K562 (cell line): ENCODE results near the gene NRROS. TPM values are rescaled to one million over a fixed set of nuclear protein-coding genes. Genes with fewer than 3 reads are reported as not detected.

ENCODE experiments used
- CBFA2T2 ChIP-seq: fragments of 450-650 bp; conservative IDR thresholded peaks from 2 replicates; pipeline ENCODE4 v1.6.1; 2017; ENCODE audit warnings: mild to moderate bottlenecking
- CEBPB ChIP-seq: fragments of 450-650 bp; IDR thresholded peaks from 2 replicates; pipeline ENCODE4 v1.6.1; 2016; ENCODE audit warnings: missing genetic modification characterization, missing compliant biosample characterization
- CTBP1 ChIP-seq: fragments of 450-650 bp; IDR thresholded peaks from 2 replicates; pipeline ENCODE4 v1.6.1; 2016; ENCODE audit warnings: borderline replicate concordance
- EGR1 ChIP-seq: fragments of 450-650 bp; conservative IDR thresholded peaks from 2 replicates; pipeline ENCODE4 v1.6.1; 2017; ENCODE audit warnings: mild to moderate bottlenecking
- HSF4 ChIP-seq: fragments of 250-450 bp; sonication (Bioruptor Pico); IDR thresholded peaks from 2 replicates; pipeline ENCODE4 v2.1.2; 2022; ENCODE audit warnings: mild to moderate bottlenecking, moderate library complexity, borderline replicate concordance
- JUN ChIP-seq, 2 experiments: sonication (generic) in 1 of 2; formaldehyde crosslinking in 1 of 2; IDR thresholded peaks; 2 replicates each; pipeline versions ENCODE4 v1.6.1 to v1.8.0; 2012 to 2022; ENCODE audit warnings: borderline replicate concordance in 2 of 2, mild to moderate bottlenecking in 2 of 2, improper control_type of control experiment in 1 of 2, low read depth in 1 of 2, low read length in 1 of 2, missing genetic modification reagents in 1 of 2
- JUND ChIP-seq, 2 experiments: IDR thresholded peaks; 2 replicates in 1 of 2; 3 replicates in 1 of 2; pipeline ENCODE4 v1.6.1; 2011; ENCODE audit warnings: borderline replicate concordance in 2 of 2, low read depth in 2 of 2, low read length in 2 of 2, improper control_type of control experiment in 1 of 2, missing biosample characterization in 1 of 2, missing genetic modification characterization in 1 of 2, missing genetic modification reagents in 1 of 2
- MAZ ChIP-seq, 2 experiments: fragments of 450-650 bp in 1 of 2; sonication (generic) in 1 of 2; formaldehyde crosslinking; IDR thresholded peaks in 1 of 2; conservative IDR thresholded peaks in 1 of 2; 2 replicates each; pipeline versions ENCODE4 v1.4.0 to v1.5.0; 2020; ENCODE audit warnings: mild to moderate bottlenecking in 1 of 2, missing genetic modification reagents in 1 of 2
- MITF ChIP-seq: IDR thresholded peaks from 2 replicates; pipeline ENCODE4 v1.6.1; 2014; ENCODE audit warnings: antibody characterized with exemption
- MNT ChIP-seq, 2 experiments: fragments of 450-650 bp; conservative IDR thresholded peaks; 2 replicates each; pipeline ENCODE4 v1.6.1; 2017; ENCODE audit warnings: mild to moderate bottlenecking in 2 of 2, moderate library complexity in 2 of 2
- NFIC ChIP-seq: fragments of 450-650 bp; IDR thresholded peaks from 2 replicates; pipeline ENCODE4 v1.6.1; 2017; ENCODE audit warnings: mild to moderate bottlenecking, inconsistent platforms
- RBM25 ChIP-seq: fragments of 200-400 bp; formaldehyde crosslinking; IDR thresholded peaks from 2 replicates; pipeline ENCODE4 v1.6.1; 2018; ENCODE audit warnings: low read length, low read depth, moderate library complexity; ENCODE audit not compliant: severe bottlenecking
- RBM34 ChIP-seq: fragments of 200-400 bp; formaldehyde crosslinking; IDR thresholded peaks from 2 replicates; pipeline ENCODE4 v1.6.1; 2018; ENCODE audit warnings: low read length, borderline replicate concordance; ENCODE audit not compliant: insufficient read depth
- RCOR1 ChIP-seq, 2 experiments: IDR thresholded peaks; 2 replicates each; pipeline ENCODE4 v1.6.1; 2012; ENCODE audit warnings: low read depth in 2 of 2, low read length in 2 of 2, borderline replicate concordance in 1 of 2, improper control_type of control experiment in 1 of 2
- SMARCA4 ChIP-seq: fragments of 450-650 bp; IDR thresholded peaks from 2 replicates; pipeline ENCODE4 v1.6.1; 2016
- SMARCC2 ChIP-seq: fragments of 450-650 bp; IDR thresholded peaks from 2 replicates; pipeline ENCODE4 v1.6.1; 2017; ENCODE audit warnings: antibody characterized with exemption, moderate library complexity, mild to moderate bottlenecking, low read depth
- SPI1 ChIP-seq: IDR thresholded peaks from 2 replicates; pipeline ENCODE4 v1.6.1; 2011; ENCODE audit warnings: low read depth, low read length, control low read depth, borderline replicate concordance
- TFAP4 ChIP-seq: sonication (generic); formaldehyde crosslinking; IDR thresholded peaks from 2 replicates; pipeline ENCODE4 v1.8.0; 2022; ENCODE audit warnings: missing genetic modification reagents, mild to moderate bottlenecking, moderate library complexity, borderline replicate concordance
- TOE1 ChIP-seq, 2 experiments: fragments of 450-650 bp in 1 of 2; sonication (generic) in 1 of 2; formaldehyde crosslinking in 1 of 2; IDR thresholded peaks; 2 replicates each; pipeline versions ENCODE4 v1.7.1 to v1.8.0; 2016 to 2022; ENCODE audit warnings: borderline replicate concordance in 2 of 2, mild to moderate bottlenecking in 2 of 2, antibody characterized with exemption in 1 of 2, inconsistent platforms in 1 of 2, low read depth in 1 of 2, missing genetic modification reagents in 1 of 2, moderate library complexity in 1 of 2
- VEZF1 ChIP-seq: fragments of 200-800 bp; sonication (Bioruptor generic); IDR thresholded peaks from 2 replicates; pipeline ENCODE4 v1.6.1; 2017; ENCODE audit warnings: missing genetic modification characterization, missing compliant biosample characterization
- ZEB2 ChIP-seq: fragments of 450-650 bp; IDR thresholded peaks from 2 replicates; pipeline ENCODE4 v1.6.1; 2016
- polyA plus RNA-seq, 8 experiments: library from polyadenylated mRNA; depleted of rRNA in 4 of 8; stranded (reverse) in 5 of 8; unstranded in 3 of 8; fragments of >200 nt; fragmentation: Nextera tagmentation in 2 of 8; fragmentation: Illumina TruSeq in 1 of 8; extraction: Ambion mirVana in 2 of 8; extraction: Trizol in 1 of 8; gene quantifications; 2 replicates each; pipeline versions ENCODE4 v1.2.1 to v1.2.3, GENCODE V29; 2011 to 2014; ENCODE audit warnings: inconsistent platforms in 1 of 8, missing spikeins in 1 of 8
- total RNA-seq, 7 experiments: library from RNA; depleted of rRNA in 6 of 7; stranded (reverse); fragments of >200 nt in 6 of 7; fragmentation: Illumina TruSeq in 2 of 7; extraction: Trizol in 2 of 7; gene quantifications; 2 replicates each; pipeline versions ENCODE4 v1.2.1 to v1.2.3, GENCODE V29; 2011 to 2021; ENCODE audit warnings: low replicate concordance in 1 of 7

Gene NRROS
- total and polyA plus RNA-seq, 9 of the 15 experiments (the other 6 are each of a cell fraction or from before 2014, with no cell fraction given), result 0.34 to 13.8 (median 3.8) TPM

GRCh38 chr3:196650740-196651311 lies 11.3 kb downstream of the NRROS start (continued):
- TF ChIP-seq TOE1 (IDR thresholded peaks at IDR 0.05; ENCODE audit: borderline replicate concordance), result peak; percentile 54; the same call in 1 of the 2 replicates
- no peak for TF ChIP-seq TOE1 (CRISPR knock-in tag; IDR thresholded peaks at IDR 0.05; ENCODE audit: borderline replicate concordance, low read depth)
- TF ChIP-seq RCOR1 (IDR thresholded peaks at IDR 0.05; ENCODE audit: borderline replicate concordance in 1 of 2, low read depth in 2 of 2, low read length in 2 of 2), result peak; percentile 14 to 99; a peak in 3 of 4 replicates
- 0 out of 2 replicates have a peak, but pooled peaks have one; percentile 35 for TF ChIP-seq NFIC
- peak; percentile 63; the same call in 1 of the 2 replicates for TF ChIP-seq TFAP4 (CRISPR knock-in tag)
- peak; percentile 91 for TF ChIP-seq MITF
- no peak for TF ChIP-seq HSF4 (CRISPR knock-in tag)
- TF ChIP-seq VEZF1 (CRISPR knock-in tag), result peak; percentile 15; the same call in 1 of the 2 replicates
- TF ChIP-seq ZEB2, result peak; percentile 55; the same call in 1 of the 2 replicates
- peak; percentile 60 for TF ChIP-seq CBFA2T2
- peak; percentile 96 for TF ChIP-seq JUN (IDR thresholded peaks at IDR 0.05; ENCODE audit: borderline replicate concordance, low read depth, low read length)
- TF ChIP-seq JUN (CRISPR knock-in tag; IDR thresholded peaks at IDR 0.05; ENCODE audit: borderline replicate concordance), result no peak
- 0 out of 4 replicates have a peak, but pooled peaks of 1 of the 2 experiments have one; percentile 32 for TF ChIP-seq MNT (conservative IDR thresholded peaks at IDR 0.05)
- 0 out of 2 replicates have a peak, but pooled peaks have one; percentile 45 for TF ChIP-seq EGR1
- TF ChIP-seq SMARCC2, result peak; percentile 83
- TF ChIP-seq RBM25, result no peak
- TF ChIP-seq SPI1, result peak; percentile 68
- no peak for TF ChIP-seq RBM34
- TF ChIP-seq JUND (IDR thresholded peaks at IDR 0.05; ENCODE audit: borderline replicate concordance, low read depth, low read length), result peak; percentile 100
- TF ChIP-seq JUND (tag; IDR thresholded peaks at IDR 0.05; ENCODE audit: borderline replicate concordance, low read depth, low read length), result peak; percentile 97
- peak; percentile 93 for TF ChIP-seq SMARCA4
- 0 out of 4 replicates have a peak, but pooled peaks of 1 of the 2 experiments have one; percentile 29 for TF ChIP-seq MAZ (CRISPR knock-in tag; conservative IDR thresholded peaks at IDR 0.05 in 1 of 2, IDR thresholded peaks at IDR 0.05 in 1 of 2)
- TF ChIP-seq CTBP1, result peak; percentile 100
- TF ChIP-seq CEBPB (tag), result peak; percentile 48; the same call in 1 of the 2 replicates
